ENCODE results near the gene SLC39A8.
"Not testable (repeated sequence)": the region's sequence is repeated elsewhere in the genome, so short reads cannot be mapped to it uniquely, and the experiment has no call there.

The SLC39A8 gene

DNA sequence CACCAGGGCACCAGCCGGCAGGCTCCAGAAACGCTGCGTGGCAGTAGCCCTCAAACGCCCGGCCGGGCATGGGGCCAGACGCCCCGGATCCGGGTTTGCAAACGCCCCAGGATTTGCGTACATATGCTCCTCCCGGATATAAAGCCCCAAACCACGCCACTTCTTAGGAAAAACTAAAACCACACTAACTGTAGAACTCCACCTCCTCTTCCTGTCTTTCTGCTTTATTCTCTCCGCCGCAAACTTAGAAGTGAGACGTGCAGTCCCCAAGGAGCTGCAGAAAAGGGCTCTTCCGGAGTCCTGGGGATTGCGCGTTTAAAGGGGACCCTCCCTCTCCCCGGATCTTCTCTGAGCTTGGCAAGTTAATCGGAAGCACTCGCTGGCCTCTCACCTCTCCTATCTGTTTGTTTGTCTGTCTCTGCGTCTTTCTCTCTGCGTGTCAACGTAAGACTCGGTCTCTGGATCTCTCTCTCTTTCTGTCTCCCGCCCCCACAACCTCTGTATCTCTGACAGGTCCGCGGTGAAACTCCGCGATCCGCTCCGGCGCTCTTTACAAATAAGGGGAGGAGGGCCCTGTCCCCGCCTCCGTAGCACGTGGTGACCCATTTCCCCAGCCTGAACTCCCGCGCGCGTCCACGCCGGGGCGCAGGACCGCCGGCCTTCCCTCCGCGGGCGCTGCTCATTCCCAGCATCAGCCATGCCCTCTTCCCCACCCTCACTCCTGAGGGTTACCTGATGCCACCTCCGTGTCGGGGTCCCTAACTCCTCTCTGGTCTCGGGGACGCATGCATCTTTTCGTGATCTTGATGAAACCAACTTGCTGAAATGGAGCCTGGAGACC is at the start of gene SLC39A8:
SLC39A8 (minus strand) TSS at position 529 of the 841 bp plus-strand sequence. CDS start 820 bp downstream, outside the sequence.
- TF ChIP-seq, protein P1, sequence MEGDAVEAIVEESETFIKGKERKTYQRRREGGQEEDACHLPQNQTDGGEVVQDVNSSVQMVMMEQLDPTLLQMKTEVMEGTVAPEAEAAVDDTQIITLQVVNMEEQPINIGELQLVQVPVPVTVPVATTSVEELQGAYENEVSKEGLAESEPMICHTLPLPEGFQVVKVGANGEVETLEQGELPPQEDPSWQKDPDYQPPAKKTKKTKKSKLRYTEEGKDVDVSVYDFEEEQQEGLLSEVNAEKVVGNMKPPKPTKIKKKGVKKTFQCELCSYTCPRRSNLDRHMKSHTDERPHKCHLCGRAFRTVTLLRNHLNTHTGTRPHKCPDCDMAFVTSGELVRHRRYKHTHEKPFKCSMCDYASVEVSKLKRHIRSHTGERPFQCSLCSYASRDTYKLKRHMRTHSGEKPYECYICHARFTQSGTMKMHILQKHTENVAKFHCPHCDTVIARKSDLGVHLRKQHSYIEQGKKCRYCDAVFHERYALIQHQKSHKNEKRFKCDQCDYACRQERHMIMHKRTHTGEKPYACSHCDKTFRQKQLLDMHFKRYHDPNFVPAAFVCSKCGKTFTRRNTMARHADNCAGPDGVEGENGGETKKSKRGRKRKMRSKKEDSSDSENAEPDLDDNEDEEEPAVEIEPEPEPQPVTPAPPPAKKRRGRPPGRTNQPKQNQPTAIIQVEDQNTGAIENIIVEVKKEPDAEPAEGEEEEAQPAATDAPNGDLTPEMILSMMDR (IDR thresholded peaks at IDR 0.05; ENCODE audit: extremely low read depth, insufficient read depth, missing control alignments) = peak; percentile 93
- in situ Hi-C loops (cut with MboI; ENCODE audit: low pct_unique_long_range_greater_than_20kb, low sequenced_read_pairs, unreplicated experiment) = no loop called here
- DNase-seq (ENCODE audit: low spot score) = peak; percentile 93

DNA sequence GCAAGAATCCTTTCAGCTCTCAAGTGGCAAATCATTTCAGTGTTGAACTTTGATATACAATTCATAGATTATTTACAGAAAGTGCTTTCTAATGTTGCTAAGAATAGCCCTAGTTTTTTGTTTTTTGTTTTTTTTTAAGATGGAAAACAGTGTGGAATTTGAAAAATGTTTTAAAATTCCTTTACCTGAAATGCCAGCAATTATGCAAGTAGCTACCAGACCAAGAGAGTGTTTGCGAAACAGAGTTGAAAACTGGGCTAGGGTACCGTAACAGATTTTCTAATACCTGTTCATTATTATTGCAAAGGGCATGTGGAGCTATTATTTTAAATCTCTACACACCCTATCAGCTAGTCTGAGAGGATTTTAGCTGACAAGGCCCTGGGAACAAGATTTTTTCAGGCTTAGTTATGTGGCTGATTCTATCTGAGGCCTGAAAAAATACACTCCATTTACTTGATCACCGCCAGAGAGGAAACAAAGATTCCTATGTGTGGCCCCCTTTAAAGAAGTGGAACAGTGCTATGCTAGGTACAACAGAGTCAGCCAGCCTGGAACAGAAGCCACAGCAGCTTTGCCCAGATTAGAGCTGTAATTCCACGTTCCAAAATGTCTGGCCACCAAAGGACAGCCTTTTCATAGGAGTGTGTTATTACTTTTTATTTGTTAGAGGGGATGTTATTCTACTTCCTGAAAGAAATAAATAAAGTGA is 46.9 kb upstream of the SLC39A8 start:
- in situ Hi-C loops (cut with MboI; ENCODE audit: low pct_unique_long_range_greater_than_20kb, low sequenced_read_pairs, unreplicated experiment) = no loop called here
- TF ChIP-seq, protein P1 (IDR thresholded peaks at IDR 0.05; ENCODE audit: extremely low read depth, insufficient read depth, missing control alignments) = no peak
- DNase-seq (ENCODE audit: low spot score) = no peak

DNA sequence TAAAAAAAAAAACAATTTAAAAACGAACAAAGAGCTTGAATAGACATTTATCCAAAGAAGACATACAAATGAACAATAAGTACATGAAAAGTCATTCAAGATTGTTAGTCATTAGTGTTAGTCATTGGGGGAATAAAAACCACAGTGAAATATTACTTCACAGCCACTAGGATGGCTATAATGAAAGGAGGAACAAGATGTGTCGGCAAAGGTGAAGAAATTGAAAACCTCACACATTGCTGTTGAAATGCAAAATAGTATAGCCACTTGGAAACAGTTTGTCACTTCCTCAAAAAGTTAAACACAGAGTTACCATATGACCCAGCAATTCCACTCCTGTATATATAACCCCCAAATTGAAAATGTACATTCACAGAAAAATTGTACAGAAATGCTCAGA is 45.2 kb upstream of the SLC39A8 start:
- DNase-seq (ENCODE audit: low spot score) = peak; percentile 9
- TF ChIP-seq, protein P1 (IDR thresholded peaks at IDR 0.05; ENCODE audit: extremely low read depth, insufficient read depth, missing control alignments) = no peak
- in situ Hi-C loops (cut with MboI; ENCODE audit: low pct_unique_long_range_greater_than_20kb, low sequenced_read_pairs, unreplicated experiment) = no loop called here

DNA sequence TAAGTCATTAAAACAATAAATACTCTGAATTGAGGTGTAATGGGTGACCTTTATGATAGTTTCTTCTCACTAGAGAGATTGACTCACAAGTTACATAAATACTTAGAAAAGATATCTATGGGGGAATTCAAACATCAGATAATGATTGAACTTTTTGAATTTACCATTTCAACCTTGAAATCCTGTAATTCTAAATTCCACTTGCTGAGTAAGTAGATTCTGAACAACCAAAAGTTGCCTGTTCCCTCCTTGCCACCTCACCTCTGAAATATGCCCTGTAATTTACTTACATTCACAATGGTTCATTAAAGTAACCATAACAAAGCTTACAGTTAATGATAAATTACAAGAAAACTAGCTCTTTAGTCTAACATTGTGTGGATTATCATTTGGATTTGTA is 43.3 kb upstream of the SLC39A8 start:
- TF ChIP-seq, protein P1 (IDR thresholded peaks at IDR 0.05; ENCODE audit: extremely low read depth, insufficient read depth, missing control alignments) = no peak
- in situ Hi-C loops (cut with MboI; ENCODE audit: low pct_unique_long_range_greater_than_20kb, low sequenced_read_pairs, unreplicated experiment) = no loop called here
- DNase-seq (ENCODE audit: low spot score) = no peak

DNA sequence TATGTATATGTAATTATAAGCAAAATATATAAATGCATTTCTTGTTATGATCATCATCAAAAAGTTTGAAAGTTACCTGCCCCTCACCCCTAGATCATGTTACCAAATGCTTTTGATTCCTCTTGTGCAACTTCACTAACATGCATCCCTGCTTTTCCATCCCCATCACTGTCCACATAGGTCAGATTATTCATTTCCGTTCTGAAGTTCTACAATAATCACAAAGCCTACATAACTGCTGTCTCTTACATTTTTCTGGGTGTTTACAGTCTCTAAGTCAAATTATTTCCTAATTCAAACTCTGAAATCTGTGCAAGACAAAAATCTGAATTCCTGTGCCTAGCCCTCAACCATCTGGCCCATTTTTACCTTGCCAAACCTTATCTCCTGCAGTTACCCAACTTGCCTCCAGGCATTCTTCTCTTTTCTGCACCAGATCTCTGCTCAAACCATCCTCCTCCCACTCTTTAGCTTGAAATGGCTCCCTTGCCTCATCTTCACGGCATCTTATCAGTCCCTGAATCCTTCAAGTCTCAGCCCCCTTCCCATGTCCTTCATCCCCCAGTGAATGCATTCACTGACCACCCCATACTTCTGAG is 42.4 kb upstream of the SLC39A8 start:
- no peak for DNase-seq (ENCODE audit: low spot score)
- in situ Hi-C loops (cut with MboI; ENCODE audit: low pct_unique_long_range_greater_than_20kb, low sequenced_read_pairs, unreplicated experiment) = no loop called here
- TF ChIP-seq, protein P1 (IDR thresholded peaks at IDR 0.05; ENCODE audit: extremely low read depth, insufficient read depth, missing control alignments) = no peak

DNA sequence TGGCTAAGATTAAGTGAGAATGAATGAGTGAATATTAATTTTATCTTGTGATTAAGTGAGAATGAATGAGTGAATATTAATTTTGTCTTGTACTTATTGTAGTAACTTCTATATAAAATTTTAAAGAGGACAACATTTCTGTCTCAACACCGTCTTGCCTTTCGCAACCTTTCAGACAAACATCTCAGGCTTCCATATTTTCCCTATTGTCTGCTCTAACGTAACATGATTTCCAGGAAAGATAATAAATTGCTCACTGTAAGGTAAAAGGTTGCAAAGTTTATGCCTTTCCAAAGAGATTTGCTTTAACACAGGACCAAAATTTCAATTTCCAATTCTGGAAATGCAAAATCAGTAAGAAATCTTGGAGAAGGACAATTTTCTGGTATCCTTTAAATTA is 41.7 kb upstream of the SLC39A8 start:
- TF ChIP-seq, protein P1 (IDR thresholded peaks at IDR 0.05; ENCODE audit: extremely low read depth, insufficient read depth, missing control alignments) = no peak
- in situ Hi-C loops (cut with MboI; ENCODE audit: low pct_unique_long_range_greater_than_20kb, low sequenced_read_pairs, unreplicated experiment) = no loop called here
- no peak for DNase-seq (ENCODE audit: low spot score)

DNA sequence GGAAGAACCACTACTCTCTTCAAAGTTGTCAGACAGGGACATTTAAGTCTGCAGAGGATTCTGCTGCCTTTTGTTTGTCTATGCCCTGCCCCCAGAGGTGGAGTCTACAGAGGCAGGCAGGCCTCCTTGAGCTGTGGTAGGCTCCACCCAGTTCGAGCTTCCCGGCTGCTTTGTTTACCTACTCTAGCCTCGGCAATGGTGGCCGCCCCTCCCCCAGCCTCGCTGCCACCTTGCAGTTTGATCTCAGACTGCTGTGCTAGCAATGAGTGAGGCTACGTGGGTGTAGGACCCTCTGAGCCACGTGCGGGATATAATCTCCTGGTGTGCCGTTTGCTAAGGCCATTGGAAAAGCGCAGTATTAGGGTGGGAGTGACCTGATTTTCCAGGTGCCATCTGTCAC is 35.0 kb upstream of the SLC39A8 start:
- DNase-seq (ENCODE audit: low spot score); in situ Hi-C loops (cut with MboI; ENCODE audit: low pct_unique_long_range_greater_than_20kb, low sequenced_read_pairs, unreplicated experiment): not testable (repeated sequence)
